ENCODE results near the gene SPRY2. TPM values are rescaled to one million over a fixed set of nuclear protein-coding genes. Genes with fewer than 3 reads are reported as not detected.

The SPRY2 gene, protein sequence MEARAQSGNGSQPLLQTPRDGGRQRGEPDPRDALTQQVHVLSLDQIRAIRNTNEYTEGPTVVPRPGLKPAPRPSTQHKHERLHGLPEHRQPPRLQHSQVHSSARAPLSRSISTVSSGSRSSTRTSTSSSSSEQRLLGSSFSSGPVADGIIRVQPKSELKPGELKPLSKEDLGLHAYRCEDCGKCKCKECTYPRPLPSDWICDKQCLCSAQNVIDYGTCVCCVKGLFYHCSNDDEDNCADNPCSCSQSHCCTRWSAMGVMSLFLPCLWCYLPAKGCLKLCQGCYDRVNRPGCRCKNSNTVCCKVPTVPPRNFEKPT
- total RNA-seq: 52.2 TPM

DNA sequence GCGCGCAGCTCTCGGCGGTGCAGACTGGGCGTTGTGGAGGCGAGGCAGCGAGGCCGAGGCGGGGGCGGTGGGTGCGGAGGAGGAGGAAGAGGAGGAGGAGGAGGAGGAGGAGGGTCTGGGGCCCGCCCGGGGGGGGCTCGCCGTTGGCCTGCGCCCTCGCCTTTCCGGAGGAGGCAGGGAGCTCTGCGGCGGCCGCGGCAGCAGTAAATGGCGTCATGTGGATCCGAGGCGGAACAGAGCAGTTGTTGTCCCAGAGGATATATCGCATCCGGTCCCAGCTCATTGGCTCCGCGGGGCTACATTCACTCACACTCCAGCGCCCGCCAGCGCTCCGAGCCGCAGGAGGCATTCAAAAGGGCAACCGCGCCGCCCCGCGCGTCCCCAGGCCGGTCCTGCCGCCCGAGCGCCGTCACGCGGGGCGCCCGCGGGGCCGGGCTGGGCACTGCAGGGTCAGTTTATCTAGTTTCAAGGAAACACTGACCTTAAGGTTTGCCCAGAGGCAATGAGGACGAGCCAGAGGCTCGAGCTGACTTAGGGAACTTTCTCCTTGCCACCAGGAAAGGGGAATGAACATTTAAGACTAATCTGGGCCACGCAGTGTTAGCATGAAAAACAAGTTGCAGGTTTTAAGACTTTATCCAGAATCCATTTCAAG is at the start of gene SPRY2:
TSS of gene SPRY2 (minus strand) at position 26 of the 655 bp plus-strand sequence. CDS start 3,421 bp downstream, outside the sequence.
- peaks cover 13 to 29% (median 27%) of the 10 kb centered on the region in 3 donors for H3K4me1 ChIP-seq (ENCODE audit: control insufficient read depth in 3 of 3, insufficient read depth in 3 of 3, low read length in 3 of 3)
- no peaks in the 10 kb centered on the region for H3K27me3 ChIP-seq (ENCODE audit: control insufficient read depth in 3 of 3, insufficient read depth in 3 of 3, low read length in 3 of 3)
- peak within 1 kb of the TSS; percentile 93 to 97 (median 96) for H3K4me3 ChIP-seq (ENCODE audit: low read length in 3 of 3)
- H3K9me3 ChIP-seq (ENCODE audit: control insufficient read depth in 3 of 3, low read length in 3 of 3): no peaks in the 10 kb centered on the region
- H3K9ac ChIP-seq (ENCODE audit: low read depth in 1 of 3, low read length in 3 of 3): peak within 1 kb of the TSS; percentile 92 to 99 (median 97)
- peak within 1 kb of the TSS; percentile 91 for H3K27ac ChIP-seq (ENCODE audit: low read depth, low read length)
- peaks cover 7 to 14% (median 8%) of the 10 kb centered on the region in 3 donors for H3K36me3 ChIP-seq (ENCODE audit: control insufficient read depth in 3 of 3, insufficient read depth in 3 of 3, low read length in 3 of 3)

DNA sequence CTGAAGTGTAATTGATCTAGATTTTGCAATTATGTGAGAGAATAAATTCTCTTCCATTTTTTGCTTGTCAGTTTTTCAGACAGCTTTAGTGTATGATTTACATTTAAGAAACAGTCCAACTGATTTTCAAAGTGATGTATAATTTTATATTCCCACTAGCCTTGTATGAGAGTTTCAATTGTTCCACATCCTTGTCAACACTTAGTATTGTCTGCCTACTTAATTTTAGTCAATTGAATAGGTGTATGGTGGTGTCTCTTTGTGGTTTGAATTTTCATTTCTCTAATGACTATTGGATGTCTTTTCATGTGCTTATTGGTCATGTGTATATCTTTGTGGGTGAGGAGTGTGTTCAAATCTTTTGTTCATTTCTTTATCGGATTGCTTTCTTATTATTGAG is 49.4 kb upstream of the SPRY2 start:
- no peaks in the 10 kb centered on the region for H3K27me3 ChIP-seq (ENCODE audit: control insufficient read depth in 3 of 3, insufficient read depth in 3 of 3, low read length in 3 of 3)
- H3K4me1 ChIP-seq (ENCODE audit: control insufficient read depth in 3 of 3, insufficient read depth in 3 of 3, low read length in 3 of 3): no peaks in the 10 kb centered on the region
- no peaks in the 10 kb centered on the region for H3K36me3 ChIP-seq (ENCODE audit: control insufficient read depth in 3 of 3, insufficient read depth in 3 of 3, low read length in 3 of 3)
- H3K27ac ChIP-seq (ENCODE audit: low read depth, low read length): no peak overlapping the region
- no peak overlapping the region for H3K9ac ChIP-seq (ENCODE audit: low read depth in 1 of 3, low read length in 3 of 3)
- H3K4me3 ChIP-seq (ENCODE audit: low read length in 3 of 3): no peak overlapping the region
- H3K9me3 ChIP-seq (ENCODE audit: control insufficient read depth in 3 of 3, low read length in 3 of 3): peaks cover 0 to 4% (median 0%) of the 10 kb centered on the region in 3 donors

DNA sequence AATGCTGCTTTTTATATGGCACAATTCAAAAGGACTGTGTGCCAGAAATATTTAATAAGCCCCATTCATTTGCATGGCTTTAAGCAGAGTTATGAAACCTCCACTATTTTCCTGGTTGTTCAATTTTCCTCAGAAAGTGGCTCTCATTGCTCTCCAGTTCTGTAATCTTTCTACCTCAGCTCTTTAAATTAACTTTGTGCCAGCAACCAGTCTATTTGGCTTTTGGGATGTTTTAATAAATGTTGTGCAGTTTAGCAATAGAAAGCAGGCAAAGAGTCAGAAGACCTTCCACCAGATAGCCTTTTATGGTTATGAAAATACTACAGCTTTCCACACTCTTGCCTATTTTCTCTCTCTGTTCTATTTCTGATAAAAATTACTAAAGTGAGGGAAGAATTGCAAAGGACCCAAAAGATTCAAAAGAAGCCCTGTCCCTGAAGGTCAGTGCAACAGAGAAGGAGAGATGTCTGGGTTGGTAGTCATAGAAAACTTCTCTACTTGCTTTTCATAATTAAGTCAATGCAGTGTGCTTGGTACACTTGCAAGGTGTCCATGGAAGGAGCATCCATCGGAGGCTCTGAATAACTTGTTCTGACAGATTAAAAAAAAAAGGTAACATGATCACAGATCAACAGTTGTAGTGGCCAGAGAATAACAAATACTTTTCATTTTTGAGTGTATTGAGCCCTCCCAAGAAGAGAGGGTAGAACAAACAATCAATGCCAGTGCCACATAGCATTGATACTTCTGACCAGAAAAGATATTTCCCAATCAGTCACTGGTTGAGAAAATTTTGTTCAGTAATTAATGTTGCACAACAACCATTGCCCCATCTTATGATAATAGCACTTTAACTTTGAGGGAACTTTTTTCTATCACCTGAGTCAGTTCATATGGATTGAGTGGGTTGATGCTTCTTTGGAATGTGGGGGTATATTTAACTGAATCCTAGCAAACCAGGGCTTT is 48.4 kb upstream of the SPRY2 start:
- no peak overlapping the region for H3K4me3 ChIP-seq (ENCODE audit: low read length in 3 of 3)

DNA sequence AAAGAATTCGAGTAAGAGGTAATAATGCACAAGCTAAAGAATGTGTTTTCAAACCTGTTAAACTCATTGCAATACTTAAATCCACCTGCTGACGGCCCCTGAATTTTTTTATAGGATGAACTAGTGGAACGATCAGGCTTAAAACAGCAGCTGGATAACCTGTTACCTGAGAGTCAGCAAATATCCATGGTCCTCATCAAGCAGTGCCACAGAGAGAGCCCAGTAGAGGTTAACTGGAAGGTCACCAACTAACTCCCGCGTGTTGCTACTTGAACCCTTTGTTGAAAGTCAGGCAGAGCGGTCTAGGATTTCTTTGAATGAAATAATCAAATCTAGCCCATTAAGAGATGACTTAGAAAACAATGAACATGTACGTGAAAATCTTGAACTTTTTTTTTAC is 47.6 kb upstream of the SPRY2 start:
- no peak overlapping the region for H3K9ac ChIP-seq (ENCODE audit: low read depth in 1 of 3, low read length in 3 of 3)
- no peaks in the 10 kb centered on the region for H3K4me1 ChIP-seq (ENCODE audit: control insufficient read depth in 3 of 3, insufficient read depth in 3 of 3, low read length in 3 of 3)
- H3K9me3 ChIP-seq (ENCODE audit: control insufficient read depth in 3 of 3, low read length in 3 of 3): no peaks in the 10 kb centered on the region
- no peaks in the 10 kb centered on the region for H3K36me3 ChIP-seq (ENCODE audit: control insufficient read depth in 3 of 3, insufficient read depth in 3 of 3, low read length in 3 of 3)
- H3K27me3 ChIP-seq (ENCODE audit: control insufficient read depth in 3 of 3, insufficient read depth in 3 of 3, low read length in 3 of 3): no peaks in the 10 kb centered on the region
- H3K27ac ChIP-seq (ENCODE audit: low read depth, low read length): no peak overlapping the region
- H3K4me3 ChIP-seq (ENCODE audit: low read length in 3 of 3): no peak overlapping the region

More for the DNA sequence above, 48.4 kb upstream of the SPRY2 start:
- no peaks in the 10 kb centered on the region for H3K27me3 ChIP-seq (ENCODE audit: control insufficient read depth in 3 of 3, insufficient read depth in 3 of 3, low read length in 3 of 3)
- H3K9ac ChIP-seq (ENCODE audit: low read depth in 1 of 3, low read length in 3 of 3): no peak overlapping the region
- H3K4me1 ChIP-seq (ENCODE audit: control insufficient read depth in 3 of 3, insufficient read depth in 3 of 3, low read length in 3 of 3): no peaks in the 10 kb centered on the region
- H3K27ac ChIP-seq (ENCODE audit: low read depth, low read length): no peak overlapping the region
- peaks cover 0 to 4% (median 0%) of the 10 kb centered on the region in 3 donors for H3K9me3 ChIP-seq (ENCODE audit: control insufficient read depth in 3 of 3, low read length in 3 of 3)
- no peaks in the 10 kb centered on the region for H3K36me3 ChIP-seq (ENCODE audit: control insufficient read depth in 3 of 3, insufficient read depth in 3 of 3, low read length in 3 of 3)

DNA sequence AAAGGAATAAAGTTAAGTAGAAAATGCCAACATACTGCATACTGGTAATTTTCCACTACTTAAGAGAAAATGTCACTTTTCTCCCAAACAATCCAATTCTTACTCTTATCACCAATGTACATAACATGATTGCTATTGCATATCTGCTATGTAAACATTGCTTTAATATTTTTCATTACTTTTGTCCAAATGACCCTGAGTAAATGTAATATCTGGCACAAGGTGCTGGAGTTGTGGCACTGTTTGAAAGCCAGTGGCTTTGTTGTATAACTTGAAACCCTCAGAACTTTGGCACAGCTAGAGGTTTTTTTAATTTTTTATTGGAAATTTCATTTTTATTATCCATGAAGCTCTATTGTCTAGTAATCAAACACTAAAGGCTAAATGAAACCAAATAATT is 45.7 kb upstream of the SPRY2 start:
- H3K9ac ChIP-seq (ENCODE audit: low read depth in 1 of 3, low read length in 3 of 3): no peak overlapping the region
- H3K9me3 ChIP-seq (ENCODE audit: control insufficient read depth in 3 of 3, low read length in 3 of 3): no peaks in the 10 kb centered on the region
- no peaks in the 10 kb centered on the region for H3K4me1 ChIP-seq (ENCODE audit: control insufficient read depth in 3 of 3, insufficient read depth in 3 of 3, low read length in 3 of 3)
- H3K27me3 ChIP-seq (ENCODE audit: control insufficient read depth in 3 of 3, insufficient read depth in 3 of 3, low read length in 3 of 3): no peaks in the 10 kb centered on the region
- H3K36me3 ChIP-seq (ENCODE audit: control insufficient read depth in 3 of 3, insufficient read depth in 3 of 3, low read length in 3 of 3): no peaks in the 10 kb centered on the region
- H3K4me3 ChIP-seq (ENCODE audit: low read length in 3 of 3): no peak overlapping the region
- no peak overlapping the region for H3K27ac ChIP-seq (ENCODE audit: low read depth, low read length)

DNA sequence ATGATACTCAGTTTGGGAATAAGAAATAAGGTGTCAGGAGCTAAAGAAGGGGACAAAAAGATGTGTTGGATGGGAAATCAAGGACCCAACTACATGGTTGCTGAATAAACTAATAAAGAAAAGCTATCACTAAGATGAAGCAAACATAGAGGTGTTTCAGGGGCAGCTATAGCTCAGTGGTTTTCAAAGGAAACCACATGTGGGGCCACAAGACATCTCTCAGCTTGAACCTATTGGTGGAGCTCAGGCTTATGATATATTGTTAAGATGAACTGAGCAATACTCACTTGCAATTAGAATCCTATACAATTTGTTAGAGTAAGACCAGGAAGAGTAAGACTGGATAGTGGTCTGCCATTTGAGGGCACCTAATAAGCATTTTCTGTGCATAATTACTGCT is 45.1 kb upstream of the SPRY2 start:
- Histone ChIP-seq H3K36me3 (ENCODE audit: control insufficient read depth in 3 of 3, insufficient read depth in 3 of 3, low read length in 3 of 3) (no peaks in the 10 kb centered on the region), H3K9ac (ENCODE audit: low read depth in 1 of 3, low read length in 3 of 3) (no peak overlapping the region), H3K4me1 (ENCODE audit: control insufficient read depth in 3 of 3, insufficient read depth in 3 of 3, low read length in 3 of 3) (no peaks in the 10 kb centered on the region), H3K27ac (ENCODE audit: low read depth, low read length) (no peak overlapping the region), H3K27me3 (ENCODE audit: control insufficient read depth in 3 of 3, insufficient read depth in 3 of 3, low read length in 3 of 3) (no peaks in the 10 kb centered on the region), H3K9me3 (ENCODE audit: control insufficient read depth in 3 of 3, low read length in 3 of 3) (no peaks in the 10 kb centered on the region), H3K4me3 (ENCODE audit: low read length in 3 of 3) (no peak overlapping the region)

DNA sequence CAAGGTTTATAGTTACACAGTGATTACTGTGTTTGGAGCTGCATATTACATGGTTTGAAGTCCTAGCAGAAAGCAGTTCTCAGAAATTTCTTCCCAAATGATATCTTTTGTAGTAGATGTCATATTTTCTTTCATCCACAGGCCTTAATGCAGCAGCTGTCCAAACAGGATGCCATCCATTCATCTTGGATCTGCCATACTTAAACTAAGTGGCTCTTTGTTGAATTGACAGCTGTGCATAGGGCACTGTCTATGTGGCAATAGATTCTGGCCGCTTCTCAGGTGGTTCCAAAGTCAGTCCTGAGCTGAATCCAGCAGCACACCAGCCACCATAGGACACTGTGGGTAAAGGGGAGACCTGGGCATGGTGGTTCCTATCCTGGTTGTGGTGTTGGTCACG is 41.6 kb upstream of the SPRY2 start:
- H3K9ac ChIP-seq (ENCODE audit: low read depth in 1 of 3, low read length in 3 of 3): no peak overlapping the region
- no peaks in the 10 kb centered on the region for H3K27me3 ChIP-seq (ENCODE audit: control insufficient read depth in 3 of 3, insufficient read depth in 3 of 3, low read length in 3 of 3)
- H3K9me3 ChIP-seq (ENCODE audit: control insufficient read depth in 3 of 3, low read length in 3 of 3): no peaks in the 10 kb centered on the region
- H3K27ac ChIP-seq (ENCODE audit: low read depth, low read length): no peak overlapping the region
- no peak overlapping the region for H3K4me3 ChIP-seq (ENCODE audit: low read length in 3 of 3)
- H3K4me1 ChIP-seq (ENCODE audit: control insufficient read depth in 3 of 3, insufficient read depth in 3 of 3, low read length in 3 of 3): no peaks in the 10 kb centered on the region
- H3K36me3 ChIP-seq (ENCODE audit: control insufficient read depth in 3 of 3, insufficient read depth in 3 of 3, low read length in 3 of 3): no peaks in the 10 kb centered on the region

DNA sequence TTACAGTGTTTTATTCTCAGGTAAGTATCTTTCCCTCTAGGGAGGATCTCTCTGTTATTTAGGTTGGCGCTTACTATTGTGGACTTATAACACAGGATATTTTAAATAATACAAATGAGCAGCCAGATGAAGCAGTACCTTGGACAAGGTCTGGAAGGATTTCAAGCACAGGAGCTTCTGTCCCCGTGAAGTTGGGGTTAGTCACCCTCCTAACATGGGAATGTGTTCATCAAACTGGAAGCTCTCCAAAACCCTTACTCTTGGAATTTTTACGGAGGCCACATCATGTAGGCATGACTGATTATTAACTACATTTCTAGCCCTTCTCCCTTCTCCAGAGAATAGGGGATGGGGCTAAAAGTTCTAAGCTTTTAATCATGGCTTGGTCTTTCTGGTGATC is 38.3 kb upstream of the SPRY2 start:
- no peak overlapping the region for H3K9ac ChIP-seq (ENCODE audit: low read depth in 1 of 3, low read length in 3 of 3)
- no peaks in the 10 kb centered on the region for H3K27me3 ChIP-seq (ENCODE audit: control insufficient read depth in 3 of 3, insufficient read depth in 3 of 3, low read length in 3 of 3)
- H3K36me3 ChIP-seq (ENCODE audit: control insufficient read depth in 3 of 3, insufficient read depth in 3 of 3, low read length in 3 of 3): no peaks in the 10 kb centered on the region
- no peak overlapping the region for H3K4me3 ChIP-seq (ENCODE audit: low read length in 3 of 3)
- H3K4me1 ChIP-seq (ENCODE audit: control insufficient read depth in 3 of 3, insufficient read depth in 3 of 3, low read length in 3 of 3): no peaks in the 10 kb centered on the region
- H3K9me3 ChIP-seq (ENCODE audit: control insufficient read depth in 3 of 3, low read length in 3 of 3): no peaks in the 10 kb centered on the region
- no peak overlapping the region for H3K27ac ChIP-seq (ENCODE audit: low read depth, low read length)

DNA sequence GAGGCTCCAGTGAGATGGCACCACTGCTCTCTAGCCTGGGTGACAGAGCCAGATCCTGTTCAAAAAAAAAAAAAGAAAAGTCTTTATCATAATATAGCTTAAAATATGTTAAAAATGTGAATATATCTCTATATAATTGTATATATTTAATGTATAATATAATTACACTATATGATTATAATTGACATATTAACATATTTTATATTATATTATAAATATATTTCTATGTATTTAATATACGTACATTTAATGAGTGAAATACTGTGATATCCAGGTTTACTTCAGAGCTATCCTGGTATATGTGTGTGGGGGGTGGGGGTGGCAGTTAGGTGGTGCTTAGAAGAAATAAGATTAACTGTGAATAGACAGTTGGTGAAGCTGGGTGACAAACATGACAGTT is 35.6 kb upstream of the SPRY2 start:
- H3K9me3 ChIP-seq (ENCODE audit: control insufficient read depth in 3 of 3, low read length in 3 of 3): no peaks in the 10 kb centered on the region
- H3K36me3 ChIP-seq (ENCODE audit: control insufficient read depth in 3 of 3, insufficient read depth in 3 of 3, low read length in 3 of 3): no peaks in the 10 kb centered on the region

More for the DNA sequence above, 35.6 kb upstream of the SPRY2 start:
- no peak overlapping the region for H3K27ac ChIP-seq (ENCODE audit: low read depth, low read length)
- no peak overlapping the region for H3K9ac ChIP-seq (ENCODE audit: low read depth in 1 of 3, low read length in 3 of 3)
- H3K27me3 ChIP-seq (ENCODE audit: control insufficient read depth in 3 of 3, insufficient read depth in 3 of 3, low read length in 3 of 3): no peaks in the 10 kb centered on the region
- H3K4me3 ChIP-seq (ENCODE audit: low read length in 3 of 3): no peak overlapping the region
- H3K4me1 ChIP-seq (ENCODE audit: control insufficient read depth in 3 of 3, insufficient read depth in 3 of 3, low read length in 3 of 3): no peaks in the 10 kb centered on the region

Data from skeletal muscle tissue (tissue), 4 donors.